Vagina (tissue), 2 donors: ENCODE measurements around the gene SLC24A3.

Experiments used
- CTCF ChIP-seq, 3 experiments: fragments of 450-650 bp in 2 of 3; fragments of 200-600 bp in 1 of 3; sonication (generic) in 1 of 3; IDR thresholded peaks; one replicate each; pipeline ENCODE4 v1.5.1; 2017 to 2019; ENCODE audit warnings: antibody characterized with exemption in 3 of 3, mild to moderate bottlenecking in 2 of 3, moderate library complexity in 2 of 3
- POLR2A ChIP-seq, 2 donors: fragments of 450-650 bp; IDR thresholded peaks; one replicate each; pipeline ENCODE4 v1.6.1; 2017; ENCODE audit warnings: antibody characterized with exemption in 2 of 2, mild to moderate bottlenecking in 2 of 2, moderate library complexity in 2 of 2
- POLR2AphosphoS5 ChIP-seq, 2 donors: sonication (generic); formaldehyde crosslinking; IDR thresholded peaks; one replicate each; pipeline ENCODE4 v1.9.0; 2017; ENCODE audit warnings: antibody characterized with exemption in 2 of 2, mild to moderate bottlenecking in 2 of 2, low read depth in 1 of 2; ENCODE audit not compliant: insufficient read depth in 1 of 2

GRCh38 chr20:19301843-19302242 lies 89.4 kb downstream of the SLC24A3 start:
- TF ChIP-seq CTCF (IDR thresholded peaks at IDR 0.05) = no peak
- no peak for TF ChIP-seq POLR2AphosphoS5 (IDR thresholded peaks at IDR 0.05; ENCODE audit: insufficient read depth in 1 of 2, low read depth in 1 of 2)
- TF ChIP-seq POLR2A (IDR thresholded peaks at IDR 0.05) = no peak
